ENCODE results near the gene SLC12A8.

The SLC12A8 gene

DNA sequence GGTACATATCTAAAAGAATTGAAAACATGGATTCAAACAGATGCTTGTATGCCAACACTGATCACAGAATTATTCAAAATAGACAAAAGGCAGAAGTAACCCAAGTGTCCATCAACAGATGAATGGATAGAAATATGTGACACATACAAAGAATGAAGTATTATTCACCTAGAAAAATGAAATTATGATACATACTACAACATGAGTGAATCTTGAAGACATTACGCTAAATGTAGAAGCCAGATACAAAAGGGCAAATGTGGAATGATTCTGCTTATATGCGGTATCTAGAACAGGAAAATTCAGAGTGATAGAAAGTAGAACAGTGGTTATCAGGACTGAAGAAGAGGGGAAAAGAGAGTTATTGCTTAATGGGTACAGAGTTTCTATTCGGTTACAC lies 26.2 kb upstream of the SLC12A8 start:
- Histone ChIP-seq H3K36me3 (ENCODE audit: control insufficient read depth, low read depth, low read length) (no peaks in the 10 kb centered on the region), H3K9me3 (ENCODE audit: control insufficient read depth, low read depth, low read length) (no peaks in the 10 kb centered on the region), H3K4me1 (ENCODE audit: control insufficient read depth, low read depth, low read length) (no peaks in the 10 kb centered on the region), H3K27me3 (ENCODE audit: control insufficient read depth, insufficient read depth, low read length) (no peaks in the 10 kb centered on the region), H3K4me3 (ENCODE audit: low read length) (no peak overlapping the region), H3K9ac (ENCODE audit: low read length) (no peak overlapping the region), H3K27ac (ENCODE audit: low read length) (no peak overlapping the region)

DNA sequence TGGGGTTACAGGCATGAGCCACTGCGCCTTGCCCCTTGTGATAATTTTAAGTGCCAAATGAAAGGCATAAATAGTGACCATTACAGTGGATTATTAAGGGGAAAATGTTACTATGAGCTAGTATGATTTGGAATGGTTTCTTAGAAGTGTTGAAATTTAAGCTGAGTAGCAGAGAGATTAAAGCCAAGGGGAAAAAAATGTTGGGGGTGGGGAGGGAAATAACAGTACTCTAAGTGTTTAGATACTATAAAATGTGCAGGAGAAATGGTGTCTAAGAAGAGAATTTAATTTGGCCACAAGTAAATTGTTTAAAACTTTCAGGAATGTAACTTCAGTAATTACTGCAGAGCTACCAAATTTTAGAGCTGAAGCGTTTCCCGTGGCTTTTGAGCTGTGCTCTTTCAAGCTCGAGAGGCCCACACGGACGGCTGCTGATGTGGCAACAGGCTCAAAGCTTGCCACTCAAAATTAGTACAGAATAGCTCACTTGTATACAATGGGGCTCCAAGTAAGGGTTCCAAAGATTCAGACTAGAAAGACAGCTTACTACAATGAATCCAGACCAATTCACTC lies 23.9 kb upstream of the SLC12A8 start:
- H3K4me3 ChIP-seq (ENCODE audit: low read length) = no peak overlapping the region
- H3K27ac ChIP-seq (ENCODE audit: low read length) = no peak overlapping the region
- H3K9me3 ChIP-seq (ENCODE audit: control insufficient read depth, low read depth, low read length) = no peaks in the 10 kb centered on the region
- H3K36me3 ChIP-seq (ENCODE audit: control insufficient read depth, low read depth, low read length) = peaks cover 11% of the 10 kb centered on the region
- H3K27me3 ChIP-seq (ENCODE audit: control insufficient read depth, insufficient read depth, low read length) = no peaks in the 10 kb centered on the region
- no peak overlapping the region for H3K9ac ChIP-seq (ENCODE audit: low read length)
- H3K4me1 ChIP-seq (ENCODE audit: control insufficient read depth, low read depth, low read length) = no peaks in the 10 kb centered on the region

DNA sequence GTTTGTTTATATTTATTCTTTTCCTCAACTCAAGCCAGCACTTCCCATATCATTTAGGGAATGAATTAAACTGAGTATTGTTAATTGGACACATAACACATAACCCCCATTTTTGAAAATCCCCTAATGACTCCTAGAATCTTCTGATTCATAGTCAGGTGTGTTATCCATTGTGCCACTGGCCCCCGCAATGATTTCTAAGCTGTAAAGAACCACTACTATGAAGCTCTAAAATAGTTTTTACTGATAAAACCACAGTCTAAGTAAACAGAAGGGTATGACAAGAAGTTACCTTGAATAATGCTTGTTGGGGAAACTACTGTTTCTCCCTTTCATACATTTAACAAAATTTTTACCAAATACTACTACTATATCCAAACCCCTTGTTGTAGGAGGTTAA lies 22.3 kb upstream of the SLC12A8 start:
- H3K9me3 ChIP-seq (ENCODE audit: control insufficient read depth, low read depth, low read length) = no peaks in the 10 kb centered on the region
- peaks cover 11% of the 10 kb centered on the region for H3K36me3 ChIP-seq (ENCODE audit: control insufficient read depth, low read depth, low read length)
- no peaks in the 10 kb centered on the region for H3K27me3 ChIP-seq (ENCODE audit: control insufficient read depth, insufficient read depth, low read length)
- no peak overlapping the region for H3K4me3 ChIP-seq (ENCODE audit: low read length)
- H3K27ac ChIP-seq (ENCODE audit: low read length) = no peak overlapping the region
- H3K9ac ChIP-seq (ENCODE audit: low read length) = no peak overlapping the region
- H3K4me1 ChIP-seq (ENCODE audit: control insufficient read depth, low read depth, low read length) = no peaks in the 10 kb centered on the region

- H3K27ac ChIP-seq (ENCODE audit: low read length) = no peak overlapping the region
- H3K9ac ChIP-seq (ENCODE audit: low read length) = no peak overlapping the region
- no peaks in the 10 kb centered on the region for H3K4me1 ChIP-seq (ENCODE audit: control insufficient read depth, low read depth, low read length)
- H3K36me3 ChIP-seq (ENCODE audit: control insufficient read depth, low read depth, low read length) = peaks cover 11% of the 10 kb centered on the region
- no peak overlapping the region for H3K4me3 ChIP-seq (ENCODE audit: low read length)
- no peaks in the 10 kb centered on the region for H3K9me3 ChIP-seq (ENCODE audit: control insufficient read depth, low read depth, low read length)
- no peaks in the 10 kb centered on the region for H3K27me3 ChIP-seq (ENCODE audit: control insufficient read depth, insufficient read depth, low read length)
These were observed 19.9 kb upstream of the SLC12A8 start for GRCh38 chr3:125232401-125232800.

GRCh38 chr3:125231895-125232294 lies 19.3 kb upstream of the SLC12A8 start:
- no peak overlapping the region for H3K4me3 ChIP-seq (ENCODE audit: low read length)
- peaks cover 11% of the 10 kb centered on the region for H3K36me3 ChIP-seq (ENCODE audit: control insufficient read depth, low read depth, low read length)
- no peaks in the 10 kb centered on the region for H3K9me3 ChIP-seq (ENCODE audit: control insufficient read depth, low read depth, low read length)
- H3K4me1 ChIP-seq (ENCODE audit: control insufficient read depth, low read depth, low read length) = no peaks in the 10 kb centered on the region
- H3K27me3 ChIP-seq (ENCODE audit: control insufficient read depth, insufficient read depth, low read length) = no peaks in the 10 kb centered on the region
- H3K27ac ChIP-seq (ENCODE audit: low read length) = no peak overlapping the region
- no peak overlapping the region for H3K9ac ChIP-seq (ENCODE audit: low read length)

GRCh38 chr3:125229707-125230106 lies 17.2 kb upstream of the SLC12A8 start:
- Histone ChIP-seq H3K36me3 (ENCODE audit: control insufficient read depth, low read depth, low read length) (peaks cover 11% of the 10 kb centered on the region), H3K27ac (ENCODE audit: low read length) (no peak overlapping the region), H3K4me3 (ENCODE audit: low read length) (no peak overlapping the region), H3K4me1 (ENCODE audit: control insufficient read depth, low read depth, low read length) (no peaks in the 10 kb centered on the region), H3K27me3 (ENCODE audit: control insufficient read depth, insufficient read depth, low read length) (no peaks in the 10 kb centered on the region), H3K9me3 (ENCODE audit: control insufficient read depth, low read depth, low read length) (no peaks in the 10 kb centered on the region), H3K9ac (ENCODE audit: low read length) (no peak overlapping the region)

DNA sequence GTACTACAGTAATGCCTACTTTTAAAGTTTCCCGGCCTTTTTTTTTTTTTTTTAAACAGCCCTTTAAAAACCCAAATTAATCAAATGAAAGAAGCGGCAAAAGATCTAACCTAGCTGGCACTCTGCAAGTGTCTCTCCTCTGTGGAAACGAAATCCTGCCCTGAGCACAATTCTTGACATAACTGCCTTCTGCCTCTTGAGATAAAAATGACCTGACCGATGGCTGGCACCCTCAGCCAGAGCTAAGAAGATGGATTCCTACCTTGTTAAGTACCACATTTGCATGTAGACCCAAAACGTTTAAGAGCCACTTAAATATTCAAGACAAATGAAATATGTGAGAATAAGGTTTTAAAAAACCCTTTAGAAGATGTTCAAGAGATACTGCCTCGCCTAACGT lies 16.6 kb upstream of the SLC12A8 start:
- no peaks in the 10 kb centered on the region for H3K4me1 ChIP-seq (ENCODE audit: control insufficient read depth, low read depth, low read length)
- H3K27me3 ChIP-seq (ENCODE audit: control insufficient read depth, insufficient read depth, low read length) = no peaks in the 10 kb centered on the region
- no peaks in the 10 kb centered on the region for H3K9me3 ChIP-seq (ENCODE audit: control insufficient read depth, low read depth, low read length)
- H3K27ac ChIP-seq (ENCODE audit: low read length) = no peak overlapping the region
- H3K36me3 ChIP-seq (ENCODE audit: control insufficient read depth, low read depth, low read length) = peaks cover 11% of the 10 kb centered on the region
- H3K9ac ChIP-seq (ENCODE audit: low read length) = no peak overlapping the region
- H3K4me3 ChIP-seq (ENCODE audit: low read length) = no peak overlapping the region

DNA sequence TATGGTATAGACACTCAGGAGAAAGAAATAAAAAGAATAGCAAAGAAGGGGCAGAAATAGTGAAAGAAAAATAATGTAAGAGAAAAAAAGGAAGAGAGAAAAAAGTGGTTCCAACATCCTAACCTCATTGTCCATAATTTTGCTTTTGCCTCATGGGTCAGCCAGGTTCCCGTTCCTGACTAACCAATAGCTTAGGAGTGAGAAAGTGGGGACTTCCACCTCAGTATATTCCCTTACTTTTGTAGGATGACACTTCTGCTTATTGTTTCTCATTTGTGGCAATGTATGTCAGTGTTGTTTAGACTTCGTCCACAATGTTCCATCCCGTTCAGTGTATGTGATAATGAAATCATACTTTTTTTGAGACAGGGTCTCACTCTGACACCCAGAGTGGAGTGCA lies 9.3 kb upstream of the SLC12A8 start:
- no peaks in the 10 kb centered on the region for H3K9me3 ChIP-seq (ENCODE audit: control insufficient read depth, low read depth, low read length)
- no peak overlapping the region for H3K27ac ChIP-seq (ENCODE audit: low read length)
- H3K4me1 ChIP-seq (ENCODE audit: control insufficient read depth, low read depth, low read length) = no peaks in the 10 kb centered on the region
- no peak overlapping the region for H3K4me3 ChIP-seq (ENCODE audit: low read length)
- H3K36me3 ChIP-seq (ENCODE audit: control insufficient read depth, low read depth, low read length) = no peaks in the 10 kb centered on the region
- H3K27me3 ChIP-seq (ENCODE audit: control insufficient read depth, insufficient read depth, low read length) = no peaks in the 10 kb centered on the region
- no peak overlapping the region for H3K9ac ChIP-seq (ENCODE audit: low read length)

- Histone ChIP-seq H3K4me1 (ENCODE audit: control insufficient read depth, low read depth, low read length) (no peaks in the 10 kb centered on the region), H3K27ac (ENCODE audit: low read length) (no peak overlapping the region), H3K9me3 (ENCODE audit: control insufficient read depth, low read depth, low read length) (no peaks in the 10 kb centered on the region), H3K27me3 (ENCODE audit: control insufficient read depth, insufficient read depth, low read length) (no peaks in the 10 kb centered on the region), H3K36me3 (ENCODE audit: control insufficient read depth, low read depth, low read length) (no peaks in the 10 kb centered on the region), H3K9ac (ENCODE audit: low read length) (no peak overlapping the region), H3K4me3 (ENCODE audit: low read length) (no peak overlapping the region)
These were observed 8.3 kb upstream of the SLC12A8 start for GRCh38 chr3:125220727-125221429.

DNA sequence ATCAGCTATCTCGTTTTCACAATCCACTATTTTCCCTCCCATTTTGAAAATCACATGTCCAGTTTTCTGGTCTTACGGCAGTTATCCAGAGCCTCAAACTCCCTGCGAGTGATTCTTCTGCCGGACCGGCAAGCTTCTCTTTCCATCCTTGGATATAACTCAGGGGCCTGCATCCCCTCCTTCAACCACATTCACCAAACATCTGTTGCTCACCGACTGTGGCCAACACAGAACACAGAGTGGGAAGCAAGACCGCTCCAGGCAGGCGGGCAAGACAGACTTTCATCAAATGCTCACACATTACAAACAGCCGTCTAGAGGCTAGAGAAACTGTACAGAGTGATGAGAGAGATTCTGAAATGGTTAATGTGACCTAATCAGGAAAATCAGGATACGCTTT lies 7.6 kb upstream of the SLC12A8 start:
- H3K9ac ChIP-seq (ENCODE audit: low read length) = no peak overlapping the region
- no peaks in the 10 kb centered on the region for H3K9me3 ChIP-seq (ENCODE audit: control insufficient read depth, low read depth, low read length)
- H3K27me3 ChIP-seq (ENCODE audit: control insufficient read depth, insufficient read depth, low read length) = no peaks in the 10 kb centered on the region
- no peak overlapping the region for H3K27ac ChIP-seq (ENCODE audit: low read length)
- no peak overlapping the region for H3K4me3 ChIP-seq (ENCODE audit: low read length)
- H3K36me3 ChIP-seq (ENCODE audit: control insufficient read depth, low read depth, low read length) = no peaks in the 10 kb centered on the region
- no peaks in the 10 kb centered on the region for H3K4me1 ChIP-seq (ENCODE audit: control insufficient read depth, low read depth, low read length)

DNA sequence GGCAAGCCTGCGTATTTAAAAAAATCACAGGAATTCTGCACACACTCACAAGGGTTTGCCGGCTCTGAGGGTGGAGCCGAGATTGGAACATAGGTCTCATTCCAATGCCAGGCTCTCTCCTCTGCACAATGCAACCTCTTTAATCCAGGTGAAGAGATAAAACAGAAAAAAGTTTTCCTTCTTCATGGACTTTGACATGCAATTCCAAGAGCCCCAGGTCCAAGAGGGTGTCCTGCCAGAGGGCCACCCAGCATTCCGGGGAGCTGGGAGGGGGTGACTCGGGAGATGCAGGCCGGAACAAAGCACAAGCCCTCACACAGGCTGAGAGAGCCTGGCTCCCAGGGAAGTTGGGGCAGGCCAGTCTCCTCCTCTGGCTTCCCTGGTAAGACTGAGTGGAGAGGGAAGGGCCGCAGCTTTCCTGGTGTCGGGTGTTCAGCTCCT lies 6.7 kb upstream of the SLC12A8 start:
- H3K27ac ChIP-seq (ENCODE audit: low read length) = no peak overlapping the region
- no peaks in the 10 kb centered on the region for H3K27me3 ChIP-seq (ENCODE audit: control insufficient read depth, insufficient read depth, low read length)

GRCh38 chr3:125214738-125215137 lies 2.2 kb upstream of the SLC12A8 start:
- no peak overlapping the region for H3K27ac ChIP-seq (ENCODE audit: low read length)
- no peak overlapping the region for H3K4me3 ChIP-seq (ENCODE audit: low read length)
- peaks cover 14% of the 10 kb centered on the region for H3K27me3 ChIP-seq (ENCODE audit: control insufficient read depth, insufficient read depth, low read length)
- H3K9me3 ChIP-seq (ENCODE audit: control insufficient read depth, low read depth, low read length) = no peaks in the 10 kb centered on the region
- no peak overlapping the region for H3K9ac ChIP-seq (ENCODE audit: low read length)
- no peaks in the 10 kb centered on the region for H3K36me3 ChIP-seq (ENCODE audit: control insufficient read depth, low read depth, low read length)
- peaks cover 18% of the 10 kb centered on the region for H3K4me1 ChIP-seq (ENCODE audit: control insufficient read depth, low read depth, low read length)

More for the DNA sequence above, 6.7 kb upstream of the SLC12A8 start:
- H3K9me3 ChIP-seq (ENCODE audit: control insufficient read depth, low read depth, low read length) = no peaks in the 10 kb centered on the region
- no peaks in the 10 kb centered on the region for H3K36me3 ChIP-seq (ENCODE audit: control insufficient read depth, low read depth, low read length)
- H3K4me1 ChIP-seq (ENCODE audit: control insufficient read depth, low read depth, low read length) = no peaks in the 10 kb centered on the region
- H3K4me3 ChIP-seq (ENCODE audit: low read length) = no peak overlapping the region
- H3K9ac ChIP-seq (ENCODE audit: low read length) = no peak overlapping the region
